ENCODE results near the gene RHEX. TPM values are rescaled to one million over a fixed set of nuclear protein-coding genes. Genes with fewer than 3 reads are reported as not detected.

The RHEX gene
- polyA plus RNA-seq, 4 donors = 2.1 to 6.4 (median 4.3) TPM

DNA sequence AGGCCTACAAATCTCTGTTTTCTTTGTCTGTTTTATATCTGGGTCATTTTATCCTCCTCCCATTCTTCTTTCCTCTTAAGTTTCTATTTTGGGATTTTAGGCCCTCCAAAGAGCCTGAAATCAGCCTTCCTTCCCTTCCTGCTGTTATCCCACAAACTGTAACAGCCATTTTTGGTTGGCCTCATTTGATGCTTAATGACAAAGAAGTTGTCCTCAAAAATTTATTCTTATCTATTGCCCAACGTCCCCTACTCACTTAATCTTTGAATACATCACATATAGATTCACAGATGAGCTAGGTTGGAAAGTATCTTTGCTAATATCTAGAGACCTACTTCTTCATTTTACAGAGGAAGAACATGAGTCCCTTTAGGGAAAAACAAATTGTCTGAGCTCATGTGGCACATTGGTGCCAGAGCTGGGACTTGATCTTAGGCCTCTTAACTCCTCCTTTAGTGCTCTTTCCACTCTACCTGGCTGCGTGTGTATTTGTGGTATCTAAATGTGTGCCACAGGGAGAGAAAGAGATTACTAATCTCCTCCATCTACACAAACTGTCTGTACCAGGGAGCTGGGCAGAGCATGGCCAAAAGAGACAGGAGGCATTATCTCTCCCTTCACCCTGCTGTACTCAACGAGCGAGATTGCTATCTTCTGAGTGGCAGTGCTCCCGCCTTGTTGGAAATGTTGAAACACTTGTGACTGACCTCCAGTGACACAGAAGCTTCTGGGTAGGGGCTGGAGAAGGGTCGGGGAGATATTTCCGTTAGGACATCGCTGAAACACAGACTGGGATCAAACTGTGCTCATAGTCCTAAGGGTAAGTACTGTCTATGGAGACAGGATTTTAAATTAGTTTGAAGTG, 30.1 kb downstream of the RHEX start:
- no peak for DNase-seq (ENCODE audit: low read depth in 4 of 4, low spot score in 2 of 4)

DNA sequence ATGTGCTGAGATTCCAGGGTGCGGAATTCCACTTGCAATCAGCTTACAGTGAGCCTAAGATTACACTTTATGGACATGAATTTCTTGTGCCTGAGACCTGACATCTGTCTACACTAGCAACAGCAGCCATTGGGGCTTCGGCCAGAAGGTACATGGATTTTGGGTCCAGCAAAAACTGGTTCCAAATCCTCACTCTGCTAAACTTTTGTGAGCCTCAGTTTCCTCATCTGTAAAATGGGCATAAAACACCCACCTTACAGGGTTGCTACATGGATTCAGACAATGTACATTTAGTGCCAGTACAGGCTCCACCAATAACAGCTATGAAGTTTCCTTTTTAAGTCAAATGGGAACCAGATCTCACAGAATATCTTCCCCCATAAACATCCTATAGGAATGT, 30.8 kb downstream of the RHEX start:
- no peak for DNase-seq (ENCODE audit: low read depth in 4 of 4, low spot score in 2 of 4)

DNA sequence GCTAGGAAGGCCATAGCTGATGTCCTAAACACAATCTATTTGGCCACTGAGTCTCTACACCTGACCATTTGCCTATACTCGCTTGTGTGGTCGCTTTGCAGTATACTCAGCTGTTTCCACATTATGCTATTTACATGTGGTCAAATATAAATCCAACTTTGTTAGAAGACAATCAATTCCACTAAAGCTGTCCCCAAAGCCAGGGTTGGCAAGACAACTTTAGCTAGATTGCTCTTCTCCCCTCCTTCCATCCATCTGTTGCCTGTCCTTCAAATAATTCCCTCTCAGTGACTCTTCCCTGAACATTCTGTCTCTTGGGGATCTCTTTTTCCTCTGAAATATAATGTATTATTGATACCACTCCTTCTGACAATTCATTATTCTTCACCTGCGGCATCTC, 34.1 kb downstream of the RHEX start:
- no peak for DNase-seq (ENCODE audit: low read depth in 4 of 4, low spot score in 2 of 4)

DNA sequence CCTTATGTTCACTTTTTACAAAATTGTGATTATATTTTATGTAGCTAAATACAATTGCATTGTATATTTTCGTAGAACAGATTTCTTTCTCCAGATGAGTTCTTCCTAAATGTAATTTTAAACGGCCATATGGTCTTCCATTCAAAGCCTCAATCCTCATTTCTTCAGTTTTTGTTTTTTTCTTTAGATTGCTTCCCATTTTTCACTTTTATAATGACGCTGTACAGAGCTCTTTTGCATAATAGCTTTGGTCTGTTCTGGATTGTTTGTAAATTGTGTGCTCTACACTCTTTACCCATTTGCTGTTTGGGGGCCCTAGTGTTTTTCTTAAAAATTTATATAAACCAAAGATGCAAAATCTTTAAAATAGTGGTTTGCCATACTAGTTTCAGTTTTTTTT, 36.4 kb downstream of the RHEX start:
- DNase-seq (ENCODE audit: low read depth in 4 of 4, low spot score in 2 of 4) = no peak

DNA sequence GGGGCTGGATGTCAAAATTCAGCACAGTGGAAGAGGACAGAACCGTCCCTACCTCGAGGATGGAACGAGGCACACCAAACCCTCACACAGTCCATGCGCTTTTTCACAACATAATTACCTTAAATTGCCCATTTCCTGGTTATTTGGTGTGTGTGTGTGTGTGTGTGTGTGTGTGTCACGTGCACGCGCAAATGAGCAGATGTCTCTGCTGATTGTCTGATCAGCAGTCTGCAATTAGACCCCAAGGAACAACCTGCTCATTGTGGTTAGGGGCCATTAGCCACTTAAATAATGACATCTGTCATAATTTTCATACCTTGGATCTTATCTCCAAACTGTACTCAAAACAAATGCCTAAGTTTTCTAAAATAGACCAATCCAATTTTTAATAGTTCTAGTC, 41.1 kb downstream of the RHEX start:
- DNase-seq (ENCODE audit: low read depth in 4 of 4, low spot score in 2 of 4) = no peak

DNA sequence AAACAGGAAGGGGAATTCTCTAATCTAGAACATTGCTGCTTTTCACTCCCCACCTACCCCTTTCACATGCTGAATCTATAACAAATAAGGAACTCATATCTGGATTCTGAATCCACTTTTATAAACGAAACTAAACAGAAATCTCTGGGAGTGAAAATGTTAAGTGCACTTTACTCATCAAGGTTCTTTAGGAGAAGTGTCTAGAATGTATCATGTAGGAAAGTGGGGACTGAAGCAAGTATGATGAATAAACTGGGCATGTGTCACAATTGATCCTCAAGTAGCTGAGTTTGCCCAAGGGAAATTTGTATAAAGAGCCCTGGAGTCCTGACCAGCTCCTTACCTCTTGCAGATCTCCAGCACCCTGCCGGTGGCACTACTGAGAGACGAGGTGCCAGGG, 44.4 kb downstream of the RHEX start:
- DNase-seq (ENCODE audit: low read depth in 4 of 4, low spot score in 2 of 4) = no peak

DNA sequence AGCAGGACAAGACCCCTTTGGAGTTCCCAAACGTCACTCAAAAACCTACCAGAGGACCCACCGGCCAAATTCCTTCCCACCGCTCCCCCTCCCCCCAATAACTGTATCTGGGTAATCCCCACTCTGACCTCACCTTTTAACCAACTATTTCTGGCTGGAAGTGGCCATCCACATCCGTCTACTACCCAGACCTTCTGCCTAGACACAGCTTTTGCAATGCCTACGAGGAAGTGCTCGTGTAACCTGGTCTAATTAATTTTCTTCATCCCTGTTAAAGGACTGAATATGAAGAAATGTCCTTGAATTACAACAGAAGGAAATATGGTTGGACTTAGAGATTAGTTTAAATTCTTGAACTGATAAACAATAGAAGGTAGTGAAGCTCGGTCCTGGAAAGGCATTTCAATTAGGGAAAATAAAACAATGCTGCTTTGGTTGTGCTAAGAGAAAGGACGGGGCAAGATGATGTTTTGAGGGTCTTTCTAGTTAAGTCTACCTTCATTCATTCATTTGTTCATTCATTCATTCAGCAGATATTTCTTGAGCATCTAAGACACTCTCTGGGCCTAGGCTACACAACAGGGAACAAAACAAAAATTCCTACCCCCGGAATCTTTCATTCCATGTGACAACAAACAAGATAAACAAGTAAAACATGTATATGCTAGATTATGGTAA, 45.4 kb downstream of the RHEX start:
- no peak for DNase-seq (ENCODE audit: low read depth in 4 of 4, low spot score in 2 of 4)

DNA sequence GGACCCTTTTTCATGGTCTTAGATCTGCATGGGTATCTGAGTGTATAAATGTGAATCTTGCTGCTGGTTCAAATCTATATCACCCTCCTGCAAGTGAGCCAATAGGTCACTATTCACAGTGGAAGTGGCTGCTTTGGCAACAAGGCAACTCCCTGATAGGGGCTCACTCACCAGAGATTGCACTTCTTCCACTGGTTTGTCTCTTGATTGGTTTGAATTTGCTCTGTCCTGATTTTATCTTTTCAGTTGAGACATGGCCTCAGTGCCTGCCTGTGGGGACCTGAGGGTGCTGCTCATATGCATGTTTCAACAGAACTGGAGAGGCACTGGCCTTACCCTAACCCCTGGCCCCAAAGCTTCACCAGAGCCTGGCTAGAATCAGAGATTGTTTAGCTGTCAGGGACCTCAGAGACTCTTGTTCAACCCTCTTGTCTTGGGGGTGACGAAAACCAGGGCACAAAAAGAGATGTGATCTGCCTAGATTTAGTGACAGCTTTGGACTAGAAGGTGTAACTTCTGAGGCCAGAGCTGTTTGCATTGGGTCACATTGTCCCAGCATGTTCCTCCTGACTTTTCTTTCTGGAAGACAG, 47.3 kb downstream of the RHEX start:
- no peak for DNase-seq (ENCODE audit: low read depth in 4 of 4, low spot score in 2 of 4)

DNA sequence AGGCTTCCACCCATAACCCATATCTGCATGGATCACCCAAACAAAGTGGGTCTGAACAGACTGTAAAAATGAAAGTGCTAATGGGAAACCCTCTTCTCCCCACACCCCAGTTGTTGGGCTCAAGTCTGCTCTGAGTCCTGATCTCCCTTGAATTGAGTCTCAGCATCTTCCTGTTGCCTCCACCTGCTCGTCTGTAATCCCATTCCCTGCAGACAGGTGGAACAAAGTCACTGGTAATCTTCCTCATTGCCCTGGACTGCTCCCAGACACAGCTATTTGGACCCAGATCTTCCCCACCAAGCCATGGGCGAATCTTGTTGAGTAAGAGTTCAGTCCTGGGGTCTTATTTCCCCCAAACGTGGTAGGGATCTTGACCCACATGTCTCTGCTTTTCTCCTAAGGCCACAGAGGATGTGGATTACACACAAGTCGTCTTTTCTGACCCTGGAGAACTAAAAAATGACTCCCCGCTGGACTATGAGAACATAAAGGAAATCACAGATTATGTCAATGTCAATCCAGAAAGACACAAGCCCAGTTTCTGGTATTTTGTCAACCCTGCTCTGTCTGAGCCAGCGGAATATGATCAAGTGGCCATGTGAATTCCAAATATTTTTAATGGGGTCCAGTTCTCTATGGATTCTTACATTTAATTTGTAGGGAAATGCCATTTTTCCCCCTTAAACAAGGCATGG, 48.5 kb downstream of the RHEX start:
- DNase-seq (ENCODE audit: low read depth in 4 of 4, low spot score in 2 of 4) = no peak

DNA sequence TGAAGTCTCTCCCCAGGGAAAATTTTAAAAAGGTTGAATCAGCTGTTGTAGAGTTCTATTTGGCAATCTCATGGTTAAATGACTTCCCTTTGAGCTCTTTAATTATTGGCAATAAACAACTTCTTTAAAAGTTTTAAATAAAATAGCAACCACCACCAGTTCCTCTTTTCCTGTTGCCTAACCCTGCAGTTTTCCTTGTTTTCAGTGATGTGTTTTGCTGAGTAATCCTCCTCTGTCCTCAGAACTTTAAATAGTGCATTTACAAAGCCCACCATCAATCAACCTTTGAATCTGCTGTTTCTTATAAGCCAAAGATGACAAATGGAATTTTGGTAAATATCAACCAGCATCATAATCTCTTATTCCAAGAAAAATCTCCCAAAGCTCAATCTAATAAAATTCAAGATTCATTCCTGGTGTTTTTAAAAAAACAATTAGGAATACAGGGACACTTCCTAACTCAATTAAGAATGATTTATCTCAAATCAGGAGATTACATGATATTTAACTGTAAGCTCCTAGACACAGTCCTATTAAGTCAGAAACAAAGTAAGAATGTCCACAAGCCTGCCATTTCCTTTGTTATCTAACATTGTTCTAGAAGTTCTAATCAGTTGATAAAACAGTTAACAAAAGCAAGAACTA, 49.4 kb downstream of the RHEX start:
- DNase-seq (ENCODE audit: low read depth in 4 of 4, low spot score in 2 of 4) = no peak

DNA sequence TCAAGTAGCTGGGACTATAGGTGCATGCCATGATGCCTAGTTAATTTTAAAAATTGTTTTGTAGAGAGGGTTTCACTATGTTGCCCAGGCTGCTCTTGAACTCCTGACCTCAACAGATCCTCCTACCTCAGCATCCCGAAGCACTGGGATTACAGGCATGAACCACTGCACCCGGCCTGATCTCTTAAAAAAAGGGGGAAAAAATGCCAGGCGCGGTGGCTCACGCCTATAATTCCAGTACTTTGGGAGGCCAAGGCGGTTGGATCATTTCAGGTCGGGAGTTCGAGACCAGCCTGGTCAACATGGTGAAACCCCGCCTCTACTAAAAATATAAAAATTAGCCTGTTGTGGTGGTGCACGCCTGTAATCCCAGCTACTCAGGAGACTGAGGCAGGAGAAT, 51.0 kb downstream of the RHEX start:
- no peak for DNase-seq (ENCODE audit: low read depth in 4 of 4, low spot score in 2 of 4)

DNA sequence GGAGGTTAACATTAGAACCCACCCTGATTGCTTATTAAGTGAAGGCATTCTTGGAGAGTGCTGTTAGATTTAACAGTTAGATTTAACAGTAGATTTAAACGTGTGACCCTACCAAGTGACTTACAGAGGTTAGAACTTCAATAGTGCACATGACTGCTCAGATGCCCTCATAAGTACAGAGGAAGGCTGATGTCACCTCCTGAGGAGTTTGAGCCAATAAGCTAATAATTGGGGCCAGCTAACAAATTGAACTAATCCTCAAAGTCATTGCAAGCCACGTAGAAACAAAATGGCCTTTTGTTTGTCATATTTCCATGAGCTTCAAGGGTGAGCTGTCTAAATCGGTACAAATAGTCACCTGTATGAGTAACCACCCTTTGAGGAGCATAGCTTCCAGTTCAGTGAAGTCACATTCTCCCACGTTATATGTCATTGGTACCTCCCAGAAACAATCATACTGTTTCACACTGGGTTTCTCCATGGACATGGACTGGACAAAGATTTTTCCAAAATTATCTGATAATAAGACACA, 52.6 kb downstream of the RHEX start:
- DNase-seq (ENCODE audit: low read depth in 4 of 4, low spot score in 2 of 4) = no peak

DNA sequence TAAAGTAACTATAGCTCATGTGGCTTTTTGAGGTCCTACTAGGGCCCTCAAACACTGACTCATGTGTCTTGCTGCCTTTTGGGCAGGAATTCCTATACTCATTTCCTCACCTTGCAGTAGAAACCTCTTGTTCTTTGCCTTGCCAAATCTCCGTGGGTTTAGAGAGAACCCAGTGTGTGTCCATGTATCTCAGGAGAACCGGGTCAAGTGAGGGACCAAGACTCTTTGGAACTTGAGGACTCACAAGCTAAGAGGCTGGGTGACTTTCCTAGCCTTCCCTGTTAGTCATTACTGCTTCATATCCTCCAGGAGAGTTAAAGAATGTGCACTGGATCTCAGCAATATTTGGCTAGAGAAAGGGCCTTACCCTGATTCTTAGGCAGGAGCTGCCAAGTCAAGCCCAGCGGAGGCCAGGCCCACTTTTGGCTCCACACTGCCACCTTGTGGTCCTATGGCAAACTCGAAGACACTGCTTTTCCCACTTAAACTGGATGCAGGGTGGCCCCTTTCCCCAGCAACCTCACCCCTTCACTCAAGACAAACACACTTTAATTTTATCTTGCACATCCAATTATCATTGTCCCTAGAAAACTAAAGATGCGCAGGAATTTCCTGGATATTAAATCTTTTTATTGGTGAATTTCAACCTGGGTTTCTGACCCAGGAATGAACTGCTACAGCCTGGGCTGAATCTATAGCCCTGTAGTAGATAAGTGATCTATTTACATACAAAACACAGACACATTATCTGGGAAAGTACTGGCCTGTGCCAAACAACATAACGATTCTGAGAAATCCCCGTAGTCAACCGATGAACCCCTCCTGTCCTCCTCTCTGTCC, 53.6 kb downstream of the RHEX start:
- DNase-seq (ENCODE audit: low read depth in 4 of 4, low spot score in 2 of 4) = peak; percentile 46 to 76 (median 55)

DNA sequence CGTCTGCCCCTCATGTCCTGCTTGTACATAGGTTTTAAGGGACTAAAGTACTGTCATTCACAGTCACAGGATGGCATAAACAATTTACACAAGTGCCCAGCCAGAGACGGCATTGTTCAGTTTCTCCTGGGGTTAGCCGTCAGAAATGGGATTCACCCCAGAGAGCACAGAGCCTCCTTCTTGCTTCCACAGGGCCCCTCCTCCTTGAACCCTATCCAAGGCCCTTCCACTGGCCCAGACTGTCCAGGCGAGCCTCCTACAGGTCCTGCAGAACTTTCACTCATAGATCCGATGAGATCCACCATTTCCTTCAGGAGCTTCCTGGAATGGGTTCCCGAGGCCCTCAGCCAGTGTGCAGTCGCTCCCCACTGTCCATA, 54.2 kb downstream of the RHEX start:
- no peak for DNase-seq (ENCODE audit: low read depth in 4 of 4, low spot score in 2 of 4)

DNA sequence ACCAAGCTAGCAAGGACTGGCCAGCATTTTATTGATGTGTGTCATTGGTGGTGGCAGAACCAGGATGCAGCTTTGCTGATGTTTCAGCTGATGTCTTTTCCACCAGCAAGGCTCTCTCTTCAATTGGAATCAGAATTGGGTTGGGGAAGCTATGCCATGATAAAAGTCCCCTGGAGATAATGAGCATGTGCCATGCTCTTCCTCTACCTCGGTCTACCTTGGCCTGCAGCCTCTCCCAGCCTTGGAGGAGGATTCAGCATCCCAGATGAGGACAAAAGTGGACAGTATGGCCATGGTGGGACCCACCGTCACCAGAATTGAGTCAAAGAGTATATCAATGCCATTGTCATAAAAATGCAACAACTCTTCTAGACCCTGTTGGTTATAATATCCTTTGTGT, 55.7 kb downstream of the RHEX start:
- no peak for DNase-seq (ENCODE audit: low read depth in 4 of 4, low spot score in 2 of 4)

DNA sequence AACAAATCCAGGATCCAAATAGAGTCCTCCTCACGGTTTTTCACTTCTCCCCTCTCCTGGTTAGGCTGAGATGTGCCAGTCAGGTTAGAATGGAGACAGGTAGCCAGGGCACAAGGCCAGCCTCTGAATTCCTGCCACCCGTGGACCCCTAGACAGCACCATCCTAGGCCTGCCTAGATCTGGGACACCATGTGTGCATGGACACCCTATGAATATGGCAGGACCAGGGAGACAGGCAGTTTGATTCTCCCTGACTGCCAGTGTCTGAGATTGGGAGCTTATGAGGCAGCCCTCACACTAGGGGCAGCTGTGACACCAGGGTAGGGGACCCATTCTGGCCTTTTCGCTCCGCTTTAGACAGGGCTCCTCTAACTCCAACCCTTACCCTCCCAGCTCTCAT, 56.7 kb downstream of the RHEX start:
- DNase-seq (ENCODE audit: low read depth in 4 of 4, low spot score in 2 of 4) = no peak

DNA sequence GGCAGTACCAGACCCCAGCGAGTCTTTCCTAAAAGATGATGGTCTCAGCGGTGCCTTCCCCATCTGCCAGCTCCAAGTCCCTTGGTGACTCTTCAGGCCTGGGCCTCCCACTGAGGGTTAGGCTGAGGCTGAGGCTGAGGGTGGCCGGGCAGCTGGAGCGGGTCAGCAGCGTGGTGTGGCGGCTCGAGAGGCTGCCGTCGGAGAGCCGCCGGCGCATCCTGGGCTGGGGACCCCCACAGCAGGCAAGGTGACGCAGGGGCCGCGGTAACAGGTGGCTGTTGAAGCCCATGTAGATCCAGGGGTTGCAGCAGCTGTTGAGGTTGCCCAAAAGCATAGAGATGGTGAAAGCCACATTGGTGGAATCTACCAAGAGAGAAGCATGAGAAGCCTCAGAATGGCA, 57.2 kb downstream of the RHEX start:
- no peak for DNase-seq (ENCODE audit: low read depth in 4 of 4, low spot score in 2 of 4)

DNA sequence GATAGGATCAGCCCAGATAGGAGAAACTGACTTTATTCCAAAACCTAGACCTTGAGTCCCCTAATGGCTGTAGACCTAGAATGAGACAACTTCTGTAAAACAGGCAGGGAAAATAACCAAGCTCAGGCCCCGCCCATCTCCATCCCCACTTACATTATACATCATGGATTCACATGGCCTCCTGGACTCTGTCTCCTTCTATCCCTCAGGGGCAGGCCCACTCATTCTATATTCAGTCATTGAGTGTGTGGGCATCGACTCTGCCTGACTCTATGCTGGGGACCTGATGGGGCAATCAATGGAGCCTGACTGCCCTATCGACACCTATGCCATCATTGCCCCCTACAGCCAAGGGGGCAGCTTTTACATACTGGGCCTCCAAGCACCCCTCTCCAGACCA, 57.8 kb downstream of the RHEX start:
- DNase-seq (ENCODE audit: low read depth in 4 of 4, low spot score in 2 of 4) = no peak

DNA sequence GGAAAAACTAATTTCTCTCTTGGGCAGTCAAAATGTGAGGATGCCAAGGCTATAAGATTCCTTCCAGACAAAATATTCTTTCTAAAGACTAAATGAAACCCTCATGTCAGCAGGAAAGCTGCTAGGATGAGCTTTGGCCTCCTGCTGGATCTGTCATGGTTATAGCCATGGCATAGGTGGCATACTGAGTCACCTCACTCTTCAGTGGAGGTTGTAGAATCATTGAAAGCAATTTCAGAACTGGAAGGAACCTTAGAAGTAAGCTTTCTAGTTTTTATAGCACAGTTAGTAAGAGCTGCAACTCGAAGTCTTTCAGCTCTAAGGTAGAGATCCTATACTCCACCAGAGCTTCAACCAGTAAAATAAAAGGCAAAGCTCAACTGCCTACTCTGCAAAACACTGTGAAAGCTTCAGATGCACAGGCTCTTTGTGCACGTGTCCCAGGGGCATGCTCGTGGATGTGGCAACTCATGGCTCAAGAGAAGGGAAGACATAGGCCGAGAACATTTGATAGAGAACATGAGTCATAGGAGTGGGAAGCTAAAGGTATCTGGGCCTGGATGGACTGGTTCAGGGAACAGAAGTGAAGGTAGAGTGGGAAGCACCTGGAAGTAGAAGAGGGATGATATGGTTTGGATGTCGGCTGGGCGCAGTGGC, 58.4 kb downstream of the RHEX start:
- DNase-seq (ENCODE audit: low read depth in 4 of 4, low spot score in 2 of 4) = no peak
